GM12878 (cell line): ENCODE results near the gene SLC6A3. TPM values are rescaled to one million over a fixed set of nuclear protein-coding genes. Genes with fewer than 3 reads are reported as not detected.

Experiments used
- ATAC-seq: fragments of 200-7000 bp; cut with Tn5 transposase; 3 replicates; pipeline ENCODE4 v1.9.1; 2020; ENCODE audit warnings: mild to moderate bottlenecking, moderate library complexity
- BruUV-seq: library from RNA; stranded (reverse); fragments of 400-500 nt; replicated peaks from 2 replicates; lab custom pipeline; 2021; lab: Mats Ljungman, UMichigan
- CTCF ChIA-PET: fragments of 300-600 bp; sonication (Branson Sonifier 250); formaldehyde crosslinking; extraction: SDS; loops from one replicate; lab custom pipeline; 2021; ENCODE audit warnings: inconsistent platforms; lab: Yijun Ruan, JAX
- POLR2A ChIA-PET: fragments of 350-600 bp; formaldehyde crosslinking; extraction: SDS; loops from one replicate; lab custom pipeline; 2021; ENCODE audit warnings: inconsistent platforms; lab: Charles Lee
- RAD21 ChIA-PET: fragments of 300-600 bp; sonication (Branson Sonifier 250); formaldehyde crosslinking; loops from one replicate; lab custom pipeline; 2023; ENCODE audit warnings: antibody characterized with exemption; ENCODE audit not compliant: unreplicated experiment; lab: Charles Lee
- SMC1A ChIA-PET: fragments of 300-600 bp; sonication (Branson Sonifier 250); formaldehyde crosslinking; loops from one replicate; lab custom pipeline; 2023; ENCODE audit not compliant: unreplicated experiment, uncharacterized antibody; lab: Charles Lee
- DNase-seq: peaks from one replicate; pipeline ENCODE4 v3.0.0-alpha.2; 2011; ENCODE audit warnings: low read depth, low spot score
- FAIRE-seq: peaks from 3 replicates; lab custom pipeline; 2011; peaks lifted over from hg19 to GRCh38; lab: Jason Lieb, UNC
- H2AFZ ChIP-seq: 2 replicates; pipeline ENCODE4 v1.6.0; 2011; ENCODE audit warnings: low read depth, low read length, control low read depth; ENCODE audit not compliant: control insufficient read depth
- H3K27ac ChIP-seq: 2 replicates; pipeline ENCODE4 v1.5.1; 2011; ENCODE audit warnings: control low read depth; ENCODE audit not compliant: control insufficient read depth, insufficient read depth
- H3K27me3 ChIP-seq, 2 experiments: replicated peaks in 1 of 2; 2 replicates each; pipeline versions ENCODE4 v1.6.0 to v1.6.1; 2011; ENCODE audit warnings: low read length in 1 of 2; ENCODE audit not compliant: control insufficient read depth in 2 of 2, insufficient read depth in 2 of 2
- H3K36me3 ChIP-seq, 2 experiments: 2 replicates each; pipeline ENCODE4 v1.5.1; 2011; ENCODE audit warnings: low read length in 1 of 2; ENCODE audit not compliant: control insufficient read depth in 2 of 2, insufficient read depth in 2 of 2
- H3K4me1 ChIP-seq: 2 replicates; pipeline ENCODE4 v1.6.1; 2011; ENCODE audit warnings: mild to moderate bottlenecking, low read length, moderate library complexity, mixed read lengths; ENCODE audit not compliant: control insufficient read depth, insufficient read depth
- H3K4me2 ChIP-seq: 2 replicates; pipeline ENCODE4 v1.6.0; 2011; ENCODE audit warnings: control low read depth; ENCODE audit not compliant: control insufficient read depth, insufficient read depth
- H3K4me3 ChIP-seq: fragments of 200-600 bp; sonication (generic); 2 replicates; pipeline ENCODE4 v1.5.1; 2016
- H3K79me2 ChIP-seq: 2 replicates; pipeline ENCODE4 v1.6.0; 2011; ENCODE audit warnings: low read length; ENCODE audit not compliant: control insufficient read depth, insufficient read depth
- H3K9ac ChIP-seq: 2 replicates; pipeline ENCODE4 v1.8.0; 2011; ENCODE audit warnings: low read length, control low read depth, mixed read lengths; ENCODE audit not compliant: control insufficient read depth, insufficient read depth
- H3K9me3 ChIP-seq: replicated peaks from 3 replicates; pipeline ENCODE4 v1.5.1; 2011; ENCODE audit warnings: mild to moderate bottlenecking, low read length; ENCODE audit not compliant: control insufficient read depth, insufficient read depth
- H4K20me1 ChIP-seq: 2 replicates; pipeline ENCODE4 v1.6.0; 2011; ENCODE audit not compliant: control insufficient read depth, insufficient read depth
- JUNB ChIP-seq: IDR thresholded peaks from 2 replicates; pipeline ENCODE4 v1.6.1; 2016; ENCODE audit warnings: antibody characterized with exemption, mild to moderate bottlenecking
- NFXL1 ChIP-seq: fragments of 450-650 bp; IDR thresholded peaks from 2 replicates; pipeline ENCODE4 v1.6.1; 2017; ENCODE audit warnings: antibody characterized with exemption, mild to moderate bottlenecking, borderline replicate concordance
- POLR2A ChIP-seq: IDR thresholded peaks from 2 replicates; pipeline ENCODE4 v1.6.1; 2011; ENCODE audit warnings: low read depth, mild to moderate bottlenecking, low read length
- RELA ChIP-seq: fragments of 450-650 bp; IDR thresholded peaks from 2 replicates; pipeline ENCODE4 v1.8.0; 2014; ENCODE audit warnings: borderline replicate concordance; ENCODE audit not compliant: partially characterized antibody
- SUZ12 ChIP-seq: fragments of 200-600 bp; sonication (generic); IDR thresholded peaks from one replicate; pipeline ENCODE4 v1.6.1; 2018; ENCODE audit warnings: antibody characterized with exemption, mild to moderate bottlenecking; ENCODE audit not compliant: unreplicated experiment
- TBL1XR1 ChIP-seq: IDR thresholded peaks from 2 replicates; pipeline ENCODE4 v1.6.1; 2012; ENCODE audit warnings: low read depth, low read length, improper control_type of control experiment
- WGBS: methylation state at CpG from one replicate; pipeline ENCODE4 v1.1.6; 2016; ENCODE audit warnings: low lambda C conversion rate; ENCODE audit not compliant: insufficient replicate concordance, insufficient coverage; ENCODE audit errors: missing lambda C conversion rate; 5-methylcytosine and 5-hydroxymethylcytosine counted together
- in situ Hi-C: fragments of 300-500 bp; cut with MboI; formaldehyde crosslinking; loops from 9 replicates; pipeline ENCODE4 v1.14.3; 2018; ENCODE audit warnings: mixed read lengths
- intact Hi-C: fragments of 100-400 bp; cut with micrococcal nuclease; formaldehyde crosslinking; loops from one replicate; pipeline ENCODE4 v1.14.2; 2022; ENCODE audit not compliant: unreplicated experiment
- polyA plus RNA-seq, 11 experiments: library from polyadenylated mRNA; depleted of rRNA in 4 of 11; unstranded in 6 of 11; stranded (reverse) in 5 of 11; fragments of >200 nt; fragmentation: Nextera tagmentation in 4 of 11; fragmentation: Illumina TruSeq in 1 of 11; extraction: Ambion mirVana in 4 of 11; extraction: Trizol in 1 of 11; gene quantifications; 1 replicate in 1 of 11; 2 replicates in 10 of 11; pipeline versions ENCODE4 v1.2.1 to v1.2.3, GENCODE V29; 2011 to 2016; ENCODE audit warnings: inconsistent platforms in 2 of 11, missing spikeins in 2 of 11, low read depth in 1 of 11
- total RNA-seq, 4 experiments: library from RNA; depleted of rRNA in 3 of 4; stranded (reverse); fragments of >200 nt in 3 of 4; fragmentation: Illumina TruSeq in 1 of 4; extraction: Trizol in 1 of 4; gene quantifications; 2 replicates each; pipeline versions ENCODE4 v1.2.1 to v1.2.3, GENCODE V29; 2013 to 2021

SLC6A3 gene
- total and polyA plus RNA-seq, 10 of the 15 experiments (the other 5 are each of a cell fraction or from before 2014, with no cell fraction given) = 0.01 TPM; not detected in 9

GRCh38 chr5:1467341-1468246 lies 22.4 kb upstream of the SLC6A3 start:
- SMC1A ChIA-PET = interaction anchor here (0.6 to 1.0 kb wide), 2 partner anchors 11 to 113 kb away, joined by 3 read pairs; no protein-coding TSS in a partner anchor
- peaks cover 29 to 61% of the 10 kb centered on the region in 2 experiments for H3K36me3 ChIP-seq

GRCh38 chr5:1466631-1467265 lies 21.5 kb upstream of the SLC6A3 start:
- no peak overlapping the region for H3K27ac ChIP-seq
- 96% methylated on average over 33 of the region's 37 CpGs for WGBS
- RAD21 ChIA-PET = no interaction called here
- BruUV-seq = no TSS peak
- H2AFZ ChIP-seq = no peak overlapping the region
- POLR2A ChIA-PET = no interaction called here
- H3K4me3 ChIP-seq = no peak overlapping the region
- in situ Hi-C loops = no loop called here
- no peaks in the 10 kb centered on the region; the same call in 2 of the 3 replicates for H3K9me3 ChIP-seq
- H3K4me2 ChIP-seq = no peak overlapping the region
- SMC1A ChIA-PET = interaction anchor here (1.0 kb wide), 1 partner anchor 112 kb away, joined by 3 read pairs; no protein-coding TSS in a partner anchor
- no peaks in the 10 kb centered on the region for H3K79me2 ChIP-seq
- no peaks in the 10 kb centered on the region for H3K4me1 ChIP-seq
- H3K9ac ChIP-seq = no peak overlapping the region
- FAIRE-seq (no peak), DNase-seq (no peak), ATAC-seq (no peak)
- CTCF ChIA-PET = no interaction called here
- peaks cover 34 to 62% of the 10 kb centered on the region in 2 experiments for H3K36me3 ChIP-seq
- intact Hi-C loops = no loop called here
- no peaks in the 10 kb centered on the region for H3K27me3 ChIP-seq
- TF ChIP-seq POLR2A (peak; percentile 54), NFXL1 (no peak), TBL1XR1 (no peak), SUZ12 (no peak), JUNB (no peak)
- no peaks in the 10 kb centered on the region for H4K20me1 ChIP-seq

More at GRCh38 chr5:1467341-1468246, 22.4 kb upstream of the SLC6A3 start:
- intact Hi-C loops (no loop called here), in situ Hi-C loops (no loop called here)
- TF ChIP-seq POLR2A (peak; percentile 43; the same call in 1 of the 2 replicates), RELA (no peak)
- H3K4me3 ChIP-seq = no peak overlapping the region
- no peak overlapping the region for H3K4me2 ChIP-seq
- ChIA-PET CTCF (interaction anchor here (0.6 kb wide), 1 partner anchor 13 kb away, joined by 3 read pairs; no protein-coding TSS in a partner anchor), POLR2A (no interaction called here), RAD21 (no interaction called here)
- no peaks in the 10 kb centered on the region; the same call in 2 of the 3 replicates for H3K9me3 ChIP-seq
- WGBS = 97% methylated on average over 38 of the region's 51 CpGs
- no peaks in the 10 kb centered on the region for H4K20me1 ChIP-seq
- H3K79me2 ChIP-seq = no peaks in the 10 kb centered on the region
- H3K4me1 ChIP-seq = no peaks in the 10 kb centered on the region
- no peak overlapping the region for H2AFZ ChIP-seq
- DNase-seq = no peak
- H3K9ac ChIP-seq = no peak overlapping the region
- no peak for ATAC-seq
- H3K27me3 ChIP-seq = no peaks in the 10 kb centered on the region
- TSS peak; percentile 24 for BruUV-seq
- H3K27ac ChIP-seq = no peak overlapping the region
- no peak for FAIRE-seq
